ENCODE data around the gene FMO4.
"Not testable (repeated sequence)": the region's sequence is repeated elsewhere in the genome, so short reads cannot be mapped to it uniquely, and the experiment has no call there.

Gene FMO4

GRCh38 chr1:171334024-171334640 is 20.1 kb downstream of the FMO4 start:
- DNase-seq = no peak

DNA sequence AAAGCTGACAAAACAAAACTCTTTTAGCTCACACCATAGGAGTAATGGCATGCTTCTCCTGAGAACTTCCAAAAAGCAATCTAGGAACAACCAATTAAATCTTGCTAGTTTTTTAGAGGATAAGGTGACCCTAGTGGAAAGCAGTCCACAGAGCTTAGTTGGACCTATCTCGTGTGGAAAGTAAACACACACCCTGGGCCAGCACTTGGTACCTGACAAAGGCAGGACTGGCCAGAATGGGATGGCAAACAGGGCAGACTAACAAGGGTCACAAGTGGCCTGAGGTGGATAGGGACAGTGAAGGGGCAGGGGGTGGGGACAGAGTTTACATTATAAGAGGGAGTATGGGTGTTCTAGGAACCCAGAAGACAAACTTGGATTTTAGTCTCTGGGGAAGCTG is 22.0 kb downstream of the FMO4 start:
- DNase-seq = no peak

- not testable (repeated sequence) for DNase-seq
These were observed 25.4 kb downstream of the FMO4 start for GRCh38 chr1:171339345-171339744.

GRCh38 chr1:171343727-171344472 is 29.9 kb downstream of the FMO4 start:
- DNase-seq = no peak

DNA sequence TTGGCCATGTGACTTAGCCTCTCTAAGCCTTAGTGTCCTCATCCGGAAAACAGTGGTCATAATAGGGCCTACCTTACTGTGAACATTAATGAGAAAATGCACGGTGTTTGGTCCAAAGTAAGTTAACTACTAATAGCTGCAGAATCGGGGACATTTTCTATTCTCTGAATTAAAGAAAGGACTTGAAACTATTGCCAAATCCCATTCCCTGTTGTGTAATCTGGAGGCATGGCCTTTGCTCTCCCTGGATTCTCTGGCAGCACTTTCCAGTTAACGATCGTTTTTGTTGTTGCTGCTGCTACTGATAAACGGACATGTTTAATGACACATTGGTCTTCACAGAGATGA is 30.5 kb downstream of the FMO4 start:
- DNase-seq = no peak

- DNase-seq = no peak
These were observed 31.6 kb downstream of the FMO4 start for GRCh38 chr1:171345536-171345935.

GRCh38 chr1:171346881-171347280 is 32.9 kb downstream of the FMO4 start:
- DNase-seq = no peak

- DNase-seq = no peak
These were observed 36.6 kb downstream of the FMO4 start for GRCh38 chr1:171350594-171350993.

- no peak for DNase-seq
These were observed 38.0 kb downstream of the FMO4 start for GRCh38 chr1:171351961-171352360.

DNA sequence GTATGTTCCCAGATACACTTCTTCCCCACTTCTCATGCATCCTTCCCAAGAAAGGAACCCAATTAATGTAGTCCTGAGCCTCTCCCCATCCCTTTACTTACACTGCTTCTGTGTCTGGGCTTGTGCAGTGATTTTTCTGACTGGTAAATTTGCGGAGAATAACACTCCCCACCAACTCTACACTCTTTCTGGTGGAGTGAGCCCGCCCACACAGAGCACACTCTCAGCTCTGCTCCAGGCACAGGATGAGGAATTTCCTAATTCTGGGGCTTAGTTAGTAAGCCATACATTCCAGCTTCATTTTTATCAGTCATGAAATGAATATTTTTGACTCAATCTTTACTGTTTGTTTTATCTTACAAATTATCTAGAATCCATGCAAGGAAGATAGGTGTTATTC is 38.6 kb downstream of the FMO4 start:
- peak in 1 of 58 donors; percentile 14 for DNase-seq

DNA sequence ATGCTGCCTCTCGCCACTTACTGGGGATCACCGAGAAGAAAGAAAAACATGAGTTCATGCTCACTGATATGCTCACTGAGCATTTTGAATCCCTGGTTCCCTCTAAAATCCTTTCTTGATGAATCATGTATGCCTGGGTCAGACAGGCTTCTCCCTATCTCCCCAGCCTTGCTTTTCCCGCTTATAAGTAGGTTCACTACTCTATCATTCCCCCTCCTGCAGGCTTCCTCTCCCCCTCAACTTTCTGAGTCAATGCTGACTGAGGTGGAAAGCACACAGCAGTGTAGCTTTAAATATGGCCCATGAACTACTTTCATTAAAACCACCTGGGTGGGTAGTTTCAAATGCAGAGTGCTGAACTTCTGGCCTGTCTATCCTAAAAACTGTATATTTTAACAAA is 41.7 kb downstream of the FMO4 start:
- no peak for DNase-seq

DNA sequence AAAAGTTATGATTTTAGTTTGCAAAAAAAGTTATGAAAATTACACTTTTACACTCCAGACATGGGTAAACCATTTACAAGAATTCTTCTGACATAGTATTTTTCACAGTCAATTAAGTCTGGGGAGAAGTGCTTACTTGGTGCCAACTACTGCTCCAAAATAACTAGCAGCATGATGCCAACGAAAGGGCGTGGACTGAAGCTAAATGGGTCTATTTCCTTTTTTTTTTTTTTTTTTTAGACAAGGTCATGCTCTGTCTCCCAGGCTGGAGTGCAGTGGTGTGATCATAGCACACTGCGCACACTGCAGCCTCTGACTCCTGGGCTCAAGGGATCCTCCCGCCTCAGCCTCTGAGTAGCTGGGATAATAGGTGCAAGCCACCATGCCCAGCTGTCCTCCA is 43.2 kb downstream of the FMO4 start:
- no peak for DNase-seq

DNA sequence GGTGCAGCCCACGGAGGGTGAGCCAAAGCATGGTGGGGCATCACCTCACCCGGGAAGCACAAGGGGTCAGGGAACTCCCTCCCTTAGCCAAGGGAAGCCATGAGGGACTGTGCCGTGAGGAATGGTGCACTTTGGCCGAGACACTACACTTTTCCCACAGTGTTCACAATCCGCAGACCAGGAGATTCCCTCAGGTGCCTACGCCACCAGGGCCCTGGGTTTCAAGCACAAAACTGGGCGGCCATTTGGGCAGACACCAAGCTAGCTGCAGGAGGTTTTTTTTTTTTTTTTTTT is 45.3 kb downstream of the FMO4 start:
- DNase-seq = not testable (repeated sequence)

DNA sequence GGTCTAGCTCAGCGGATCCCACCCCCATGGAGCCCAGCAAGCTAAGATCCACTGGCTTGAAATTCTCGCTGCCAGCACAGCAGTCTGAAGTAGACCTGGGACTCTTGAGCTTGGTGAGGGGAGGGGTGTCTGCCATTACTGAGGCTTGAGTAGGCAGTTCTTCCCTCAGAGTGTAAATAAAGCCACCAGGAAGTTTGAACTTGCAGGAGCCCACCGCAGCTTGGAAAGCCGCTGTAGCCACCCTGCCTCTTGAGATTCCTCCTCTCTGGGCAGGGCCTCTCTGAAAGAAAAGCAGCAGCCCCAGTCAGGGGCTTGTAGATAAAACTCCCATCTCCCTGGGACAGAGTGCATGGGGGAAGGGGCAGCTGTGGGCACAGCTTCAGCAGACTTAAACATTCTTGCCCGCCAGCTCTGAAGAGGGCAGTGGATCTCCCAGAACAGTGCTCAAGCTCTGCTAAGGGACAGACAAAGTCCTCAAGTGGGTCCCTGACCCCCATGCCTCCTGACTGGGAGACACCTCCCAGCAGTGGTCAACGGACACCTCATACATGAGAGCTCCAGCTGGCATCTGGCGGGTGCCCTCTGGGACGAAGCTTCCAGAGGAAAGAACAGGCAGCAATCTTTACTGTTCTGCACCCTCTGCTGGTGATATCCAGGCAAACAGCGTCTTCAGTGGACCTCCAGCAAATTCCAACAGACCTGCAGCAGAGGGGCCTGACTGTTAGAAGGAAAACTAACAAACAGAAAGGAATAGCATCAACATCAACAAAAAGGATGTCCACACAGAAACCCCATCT is 45.9 kb downstream of the FMO4 start:
- not testable (repeated sequence) for DNase-seq

DNA sequence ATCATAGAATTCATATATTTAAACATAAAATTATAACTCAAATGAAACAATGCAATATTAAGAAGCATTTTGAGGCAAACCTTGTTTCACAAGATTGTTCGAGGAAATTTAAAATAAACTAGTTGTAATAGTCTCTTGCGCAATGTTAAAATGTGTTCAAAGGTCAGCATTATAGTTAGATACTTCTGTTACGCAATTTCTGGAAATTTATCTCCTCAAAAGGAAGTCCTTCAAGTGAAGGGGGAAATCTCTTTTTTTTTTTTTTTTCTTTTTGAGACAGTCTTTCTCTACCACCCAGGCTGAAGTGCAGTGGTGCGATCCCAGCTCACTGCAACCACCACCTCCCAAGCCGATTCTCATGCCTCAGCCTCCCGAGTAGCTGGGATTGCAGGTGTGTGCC is 52.1 kb downstream of the FMO4 start:
- no peak for DNase-seq

DNA sequence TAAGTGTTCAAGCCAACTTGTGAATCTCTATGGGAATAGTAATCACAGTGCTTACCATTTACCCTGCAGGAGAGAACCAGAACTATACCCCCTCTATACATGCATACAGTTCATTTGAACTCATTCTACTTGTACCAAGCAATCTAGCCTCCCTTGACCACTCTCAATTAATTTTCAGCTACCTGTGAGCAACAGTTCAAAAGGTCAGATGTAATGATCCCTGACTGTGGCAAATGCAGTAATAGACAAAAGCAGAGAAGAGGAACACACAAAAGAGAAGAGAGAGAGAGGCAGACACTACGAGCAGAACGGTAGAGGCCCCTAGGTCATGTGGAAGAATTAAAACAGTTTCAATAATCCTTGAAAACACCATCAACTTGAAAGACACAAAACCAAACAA is 52.8 kb downstream of the FMO4 start:
- DNase-seq = no peak

DNA sequence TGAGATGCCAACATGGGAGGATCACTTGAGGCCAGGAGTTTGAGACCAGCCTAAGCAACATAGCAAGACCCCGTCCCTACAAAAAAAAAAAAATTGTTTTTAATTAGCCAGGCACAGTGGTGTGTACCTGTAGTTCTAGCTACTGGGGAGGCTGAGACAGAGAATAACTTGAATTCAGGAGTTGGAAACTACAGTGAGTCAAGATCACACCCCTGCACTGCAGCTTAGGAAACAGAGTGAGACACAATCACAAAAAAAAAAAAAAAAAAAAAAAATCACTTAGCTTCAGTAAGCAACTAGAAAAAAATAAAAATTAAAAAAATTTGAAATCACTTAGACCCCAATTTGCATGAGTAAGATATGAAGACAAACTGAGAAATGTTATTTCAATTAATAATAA is 53.5 kb downstream of the FMO4 start:
- DNase-seq = no peak

- DNase-seq = no peak
These were observed 58.6 kb downstream of the FMO4 start for GRCh38 chr1:171372418-171373084.

GRCh38 chr1:171373357-171374122 is 59.6 kb downstream of the FMO4 start:
- not testable (repeated sequence) for DNase-seq

GRCh38 chr1:171379846-171380245 is 65.9 kb downstream of the FMO4 start:
- no peak for DNase-seq

- no peak for DNase-seq
These were observed 67.9 kb downstream of the FMO4 start for GRCh38 chr1:171381866-171382210.

DNA sequence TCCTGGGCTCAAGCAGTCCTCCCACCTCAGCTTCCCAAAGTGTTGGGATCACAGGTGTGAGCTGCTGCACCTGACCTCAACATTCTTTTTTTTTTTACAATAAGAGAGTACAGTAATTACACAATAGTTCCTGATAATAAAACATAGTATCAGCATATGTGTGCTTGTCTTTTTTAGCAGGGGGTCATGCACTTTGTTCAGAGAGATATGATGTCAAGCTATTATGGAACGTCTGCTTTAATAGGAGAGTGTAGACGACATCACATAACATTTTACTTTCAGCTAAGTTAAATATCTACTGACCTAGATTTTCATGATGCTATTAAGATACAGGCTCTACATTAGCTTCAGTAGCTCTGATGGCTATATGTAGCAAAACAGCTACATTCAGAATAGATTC is 70.5 kb downstream of the FMO4 start:
- no peak for DNase-seq

Measured in anterior cingulate cortex (tissue), 58 donors.